Neuronal stem cell (in vitro differentiated cells): ENCODE measurements around the gene AIG1.

Experiments used
- DNase-seq: peaks from one replicate; pipeline ENCODE4 v3.0.0-alpha.2; 2013; ENCODE audit warnings: low spot score
- H2AFZ ChIP-seq: one replicate; pipeline ENCODE4 v1.6.1; 2013; ENCODE audit warnings: mild to moderate bottlenecking, low read length, inconsistent platforms
- H2AK5ac ChIP-seq: 2 replicates; pipeline ENCODE4 v1.6.1; 2013; ENCODE audit warnings: low read depth, mild to moderate bottlenecking, inconsistent platforms, low read length, moderate library complexity, mixed read lengths
- H2BK120ac ChIP-seq: 2 replicates; pipeline ENCODE4 v1.6.1; 2013; ENCODE audit warnings: low read depth, mild to moderate bottlenecking, inconsistent platforms, low read length, moderate library complexity, mixed read lengths
- H2BK12ac ChIP-seq: one replicate; pipeline ENCODE4 v1.6.1; 2013; ENCODE audit warnings: low read length, inconsistent platforms
- H2BK15ac ChIP-seq: 2 replicates; pipeline ENCODE4 v1.6.1; 2013; ENCODE audit warnings: mild to moderate bottlenecking, low read length, inconsistent platforms, mixed read lengths
- H2BK5ac ChIP-seq: one replicate; pipeline ENCODE4 v1.6.1; 2013; ENCODE audit warnings: inconsistent platforms, mild to moderate bottlenecking, low read length, moderate library complexity
- H3K14ac ChIP-seq: one replicate; pipeline ENCODE4 v1.6.1; 2013; ENCODE audit warnings: low read length, inconsistent platforms
- H3K18ac ChIP-seq: 2 replicates; pipeline ENCODE4 v1.6.1; 2013; ENCODE audit warnings: low read length, inconsistent platforms
- H3K23ac ChIP-seq: 2 replicates; pipeline ENCODE4 v1.6.1; 2013; ENCODE audit warnings: low read depth, mild to moderate bottlenecking, mixed read lengths, low read length, inconsistent platforms; ENCODE audit not compliant: poor library complexity
- H3K27ac ChIP-seq: replicated peaks from 3 replicates; pipeline ENCODE4 v1.5.1; 2013; ENCODE audit warnings: low read length, inconsistent platforms
- H3K27me3 ChIP-seq, 3 experiments: 2 replicates each; pipeline ENCODE4 v1.6.1; 2013; ENCODE audit warnings: low read length in 3 of 3, mild to moderate bottlenecking in 2 of 3, inconsistent platforms in 1 of 3, low read depth in 1 of 3, mixed read lengths in 1 of 3, moderate library complexity in 1 of 3; ENCODE audit not compliant: control insufficient read depth in 3 of 3, insufficient read depth in 3 of 3
- H3K36me3 ChIP-seq, 2 donors: replicated peaks in 1 of 2; 2 replicates each; pipeline ENCODE4 v1.6.1; 2013; ENCODE audit warnings: low read length in 2 of 2; ENCODE audit not compliant: control insufficient read depth in 2 of 2, insufficient read depth in 2 of 2
- H3K4ac ChIP-seq: 2 replicates; pipeline ENCODE4 v1.6.1; 2013; ENCODE audit warnings: inconsistent platforms, mild to moderate bottlenecking, low read length, moderate library complexity
- H3K4me1 ChIP-seq, 2 donors: 1 replicate in 1 of 2; 2 replicates in 1 of 2; pipeline ENCODE4 v1.6.1; 2013; ENCODE audit warnings: low read length in 2 of 2, low read depth in 1 of 2; ENCODE audit not compliant: control insufficient read depth in 2 of 2, insufficient read depth in 1 of 2
- H3K4me2 ChIP-seq: one replicate; pipeline ENCODE4 v1.6.1; 2013; ENCODE audit warnings: mild to moderate bottlenecking, low read length, inconsistent platforms; ENCODE audit not compliant: insufficient read depth, poor library complexity, severe bottlenecking
- H3K4me3 ChIP-seq, 2 donors: 2 replicates each; pipeline ENCODE4 v1.5.1; 2013; ENCODE audit warnings: low read length in 2 of 2, mild to moderate bottlenecking in 2 of 2, inconsistent platforms in 1 of 2, moderate library complexity in 1 of 2
- H3K79me1 ChIP-seq: one replicate; pipeline ENCODE4 v1.6.1; 2013; ENCODE audit warnings: low read depth, mild to moderate bottlenecking, inconsistent platforms, low read length, moderate library complexity
- H3K9ac ChIP-seq: one replicate; pipeline ENCODE4 v1.6.1; 2013; ENCODE audit warnings: mild to moderate bottlenecking, low read depth, low read length, inconsistent platforms; ENCODE audit not compliant: poor library complexity
- H3K9me3 ChIP-seq, 2 donors: replicated peaks in 1 of 2; 2 replicates each; pipeline versions ENCODE3 to v1.6.1; 2013; ENCODE audit warnings: low read length in 2 of 2, mild to moderate bottlenecking in 2 of 2, inconsistent platforms in 1 of 2, low read depth in 1 of 2, mixed read lengths in 1 of 2, moderate library complexity in 1 of 2; ENCODE audit not compliant: control insufficient read depth in 2 of 2, insufficient read depth in 1 of 2
- H4K8ac ChIP-seq: one replicate; pipeline ENCODE4 v1.6.1; 2013; ENCODE audit warnings: low read depth, mild to moderate bottlenecking, inconsistent platforms, low read length, moderate library complexity
- H4K91ac ChIP-seq: one replicate; pipeline ENCODE4 v1.6.1; 2013; ENCODE audit warnings: low read length, low read depth, mild to moderate bottlenecking, inconsistent platforms; ENCODE audit not compliant: poor library complexity
- WGBS, 2 donors: extraction: QIAGEN DNeasy Blood & Tissue Kit; methylation state at CpG; one replicate each; pipeline ENCODE4 v1.1.7; 2013; ENCODE audit warnings: missing lambda C conversion rate in 2 of 2, mixed read lengths in 1 of 2; ENCODE audit not compliant: insufficient read length in 2 of 2, insufficient replicate concordance in 1 of 2; ENCODE audit errors: extremely low coverage in 2 of 2; 5-methylcytosine and 5-hydroxymethylcytosine counted together

Gene AIG1

GRCh38 chr6:143215363-143215762 is 154.7 kb downstream of the AIG1 start:
- no peak overlapping the region for H3K18ac ChIP-seq
- no peak overlapping the region for H3K23ac ChIP-seq
- DNase-seq: no peak
- H2AK5ac ChIP-seq: no peak overlapping the region
- H3K4me1 ChIP-seq: no peaks in the 10 kb centered on the region
- H3K9ac ChIP-seq: no peak overlapping the region
- WGBS, 2 donors: no CpG with 5 or more reads among the region's 2 CpGs
- no peaks in the 10 kb centered on the region for H3K9me3 ChIP-seq
- no peaks in the 10 kb centered on the region for H3K27me3 ChIP-seq
- no peak overlapping the region for H2BK12ac ChIP-seq
- no peaks in the 10 kb centered on the region for H3K36me3 ChIP-seq
- no peak overlapping the region for H4K91ac ChIP-seq
- no peak overlapping the region for H3K4me2 ChIP-seq
- H4K8ac ChIP-seq: no peak overlapping the region
- no peak overlapping the region for H2BK120ac ChIP-seq
- H3K27ac ChIP-seq: no peak overlapping the region
- H3K4me3 ChIP-seq: no peak overlapping the region
- no peaks in the 10 kb centered on the region for H3K79me1 ChIP-seq
- H3K4ac ChIP-seq: no peak overlapping the region
- no peak overlapping the region for H2AFZ ChIP-seq
- H2BK15ac ChIP-seq: no peak overlapping the region
- H3K14ac ChIP-seq: no peak overlapping the region
- no peak overlapping the region for H2BK5ac ChIP-seq

GRCh38 chr6:143215771-143216170 is 155.1 kb downstream of the AIG1 start:
- no peaks in the 10 kb centered on the region for H3K4me1 ChIP-seq
- no peak overlapping the region for H3K9ac ChIP-seq
- H3K79me1 ChIP-seq: no peaks in the 10 kb centered on the region
- no peak overlapping the region for H3K4me2 ChIP-seq
- H3K27ac ChIP-seq: no peak overlapping the region
- H2BK5ac ChIP-seq: no peak overlapping the region
- H2AFZ ChIP-seq: no peak overlapping the region
- H2AK5ac ChIP-seq: no peak overlapping the region
- no peak overlapping the region for H2BK15ac ChIP-seq
- no peak overlapping the region for H2BK120ac ChIP-seq
- DNase-seq: no peak
- H3K14ac ChIP-seq: no peak overlapping the region
- no peak overlapping the region for H2BK12ac ChIP-seq
- no peak overlapping the region for H4K8ac ChIP-seq
- no peaks in the 10 kb centered on the region for H3K27me3 ChIP-seq
- H3K23ac ChIP-seq: no peak overlapping the region
- no peak overlapping the region for H3K4ac ChIP-seq
- H3K9me3 ChIP-seq: no peaks in the 10 kb centered on the region
- no peak overlapping the region for H3K4me3 ChIP-seq
- no peak overlapping the region for H4K91ac ChIP-seq
- no CpG with 5 or more reads among the region's 1 CpG for WGBS, 2 donors
- no peak overlapping the region for H3K18ac ChIP-seq
- H3K36me3 ChIP-seq: no peaks in the 10 kb centered on the region

- Histone ChIP-seq H3K4me2 (no peak overlapping the region), H3K9me3 (no peaks in the 10 kb centered on the region), H2BK15ac (no peak overlapping the region), H3K23ac (no peak overlapping the region), H2AK5ac (no peak overlapping the region), H3K14ac (no peak overlapping the region), H3K18ac (no peak overlapping the region), H3K4ac (no peak overlapping the region), H4K8ac (no peak overlapping the region), H3K27ac (no peak overlapping the region), H3K9ac (no peak overlapping the region), H2BK5ac (no peak overlapping the region), H3K4me3 (no peak overlapping the region), H3K79me1 (no peaks in the 10 kb centered on the region), H4K91ac (no peak overlapping the region), H3K36me3 (no peaks in the 10 kb centered on the region), H2AFZ (no peak overlapping the region), H3K27me3 (no peaks in the 10 kb centered on the region), H3K4me1 (no peaks in the 10 kb centered on the region), H2BK120ac (no peak overlapping the region), H2BK12ac (no peak overlapping the region)
- no CpG with 5 or more reads among the region's 5 CpGs for WGBS, 2 donors
- DNase-seq: no peak
Observed at GRCh38 chr6:143218233-143218632, 157.5 kb downstream of the AIG1 start.

- H3K9me3 ChIP-seq: peaks cover 0 to 1% of the 10 kb centered on the region in 2 donors
- no peak overlapping the region for H3K23ac ChIP-seq
- peaks cover 0 to 6% of the 10 kb centered on the region in 2 donors for H3K4me1 ChIP-seq
- H3K4me2 ChIP-seq: no peak overlapping the region
- H3K27ac ChIP-seq: no peak overlapping the region
- no peak overlapping the region for H2BK15ac ChIP-seq
- H2BK120ac ChIP-seq: no peak overlapping the region
- no peak overlapping the region for H4K8ac ChIP-seq
- no peak overlapping the region for H3K18ac ChIP-seq
- H2AK5ac ChIP-seq: no peak overlapping the region
- H4K91ac ChIP-seq: no peak overlapping the region
- no peak overlapping the region for H3K14ac ChIP-seq
- no peak overlapping the region for H2AFZ ChIP-seq
- no peak overlapping the region for H2BK12ac ChIP-seq
- no peak overlapping the region for H3K4ac ChIP-seq
- H2BK5ac ChIP-seq: no peak overlapping the region
- no peaks in the 10 kb centered on the region for H3K79me1 ChIP-seq
- no peak overlapping the region for H3K9ac ChIP-seq
- H3K27me3 ChIP-seq: no peaks in the 10 kb centered on the region
- no peak for DNase-seq
- H3K4me3 ChIP-seq: no peak overlapping the region
- H3K36me3 ChIP-seq: no peaks in the 10 kb centered on the region
- WGBS, 2 donors: no CpG with 5 or more reads among the region's 5 CpGs
Observed at GRCh38 chr6:143221698-143222097, 161.0 kb downstream of the AIG1 start.
